Measurements from ENCODE around the gene GLDC. TPM values are rescaled to one million over a fixed set of nuclear protein-coding genes. Genes with fewer than 3 reads are reported as not detected.

GLDC gene
- total RNA-seq, 1 donor from 2014 or later, result 10.3 TPM

DNA sequence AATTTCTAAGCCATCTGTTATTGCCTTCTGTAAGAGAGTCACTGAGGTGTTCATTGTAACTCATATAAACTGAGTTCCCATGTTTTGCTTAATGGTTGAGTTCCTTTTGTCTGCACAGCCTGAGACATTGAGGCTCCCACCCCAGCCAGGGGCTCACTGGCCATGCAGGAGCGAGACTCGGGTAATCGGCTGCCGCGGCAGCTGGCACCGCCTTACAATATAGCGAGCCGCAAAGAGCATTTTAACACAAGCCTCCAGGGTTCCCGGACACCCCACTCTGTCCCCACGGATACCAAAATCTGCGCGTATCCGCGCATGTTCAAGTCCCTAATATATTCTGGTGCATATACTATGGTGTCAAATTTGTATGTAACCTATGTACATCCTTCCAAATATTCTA, 24.4 kb upstream of the GLDC start:
- Histone ChIP-seq H3K4me3 (ENCODE audit: low read depth, low read length) (no peak overlapping the region), H3K36me3 (ENCODE audit: control insufficient read depth, insufficient read depth, low read length) (no peaks in the 10 kb centered on the region), H3K27me3 (ENCODE audit: control insufficient read depth, insufficient read depth, low read length) (no peaks in the 10 kb centered on the region)
- TF ChIP-seq, protein P1, sequence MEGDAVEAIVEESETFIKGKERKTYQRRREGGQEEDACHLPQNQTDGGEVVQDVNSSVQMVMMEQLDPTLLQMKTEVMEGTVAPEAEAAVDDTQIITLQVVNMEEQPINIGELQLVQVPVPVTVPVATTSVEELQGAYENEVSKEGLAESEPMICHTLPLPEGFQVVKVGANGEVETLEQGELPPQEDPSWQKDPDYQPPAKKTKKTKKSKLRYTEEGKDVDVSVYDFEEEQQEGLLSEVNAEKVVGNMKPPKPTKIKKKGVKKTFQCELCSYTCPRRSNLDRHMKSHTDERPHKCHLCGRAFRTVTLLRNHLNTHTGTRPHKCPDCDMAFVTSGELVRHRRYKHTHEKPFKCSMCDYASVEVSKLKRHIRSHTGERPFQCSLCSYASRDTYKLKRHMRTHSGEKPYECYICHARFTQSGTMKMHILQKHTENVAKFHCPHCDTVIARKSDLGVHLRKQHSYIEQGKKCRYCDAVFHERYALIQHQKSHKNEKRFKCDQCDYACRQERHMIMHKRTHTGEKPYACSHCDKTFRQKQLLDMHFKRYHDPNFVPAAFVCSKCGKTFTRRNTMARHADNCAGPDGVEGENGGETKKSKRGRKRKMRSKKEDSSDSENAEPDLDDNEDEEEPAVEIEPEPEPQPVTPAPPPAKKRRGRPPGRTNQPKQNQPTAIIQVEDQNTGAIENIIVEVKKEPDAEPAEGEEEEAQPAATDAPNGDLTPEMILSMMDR (IDR thresholded peaks at IDR 0.05; ENCODE audit: insufficient read depth, low read length, poor library complexity, severe bottlenecking), result no peak
- DNase-seq (ENCODE audit: low read depth), result no peak

DNA sequence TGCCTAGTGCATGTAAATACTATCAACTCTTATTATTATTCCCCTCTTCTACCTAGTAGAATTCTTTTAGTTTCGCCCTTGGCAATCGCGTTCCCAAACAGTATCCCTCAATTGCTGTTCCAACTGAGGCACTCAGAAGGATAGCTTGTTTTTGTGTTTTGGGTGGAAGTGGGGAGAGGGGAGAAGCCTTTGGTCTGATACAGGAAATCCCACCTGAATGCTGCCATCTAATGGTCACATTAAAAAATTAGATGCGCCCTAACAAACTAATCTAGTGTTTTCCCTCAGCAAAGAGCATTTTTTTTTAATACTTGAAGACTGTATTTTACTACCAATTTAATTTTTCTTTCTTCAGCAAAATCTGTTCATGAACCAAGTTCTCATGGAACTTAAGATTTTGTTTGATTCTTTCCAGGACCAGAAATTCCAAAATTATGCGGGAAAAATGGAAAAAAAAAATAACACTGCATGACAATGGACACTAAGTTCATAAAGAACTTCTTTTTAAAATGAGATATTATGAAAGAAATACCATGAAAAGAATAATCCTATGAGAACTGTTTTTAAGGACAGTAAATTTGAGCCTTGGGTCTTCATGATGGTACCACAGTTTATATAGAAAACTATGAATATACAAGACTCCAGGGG, 22.2 kb upstream of the GLDC start:
- Histone ChIP-seq H3K27me3 (ENCODE audit: control insufficient read depth, insufficient read depth, low read length) (no peaks in the 10 kb centered on the region), H3K36me3 (ENCODE audit: control insufficient read depth, insufficient read depth, low read length) (no peaks in the 10 kb centered on the region), H3K4me3 (ENCODE audit: low read depth, low read length) (no peak overlapping the region)
- TF ChIP-seq, protein P1 (IDR thresholded peaks at IDR 0.05; ENCODE audit: insufficient read depth, low read length, poor library complexity, severe bottlenecking), result peak; percentile 50
- no peak for DNase-seq (ENCODE audit: low read depth)

DNA sequence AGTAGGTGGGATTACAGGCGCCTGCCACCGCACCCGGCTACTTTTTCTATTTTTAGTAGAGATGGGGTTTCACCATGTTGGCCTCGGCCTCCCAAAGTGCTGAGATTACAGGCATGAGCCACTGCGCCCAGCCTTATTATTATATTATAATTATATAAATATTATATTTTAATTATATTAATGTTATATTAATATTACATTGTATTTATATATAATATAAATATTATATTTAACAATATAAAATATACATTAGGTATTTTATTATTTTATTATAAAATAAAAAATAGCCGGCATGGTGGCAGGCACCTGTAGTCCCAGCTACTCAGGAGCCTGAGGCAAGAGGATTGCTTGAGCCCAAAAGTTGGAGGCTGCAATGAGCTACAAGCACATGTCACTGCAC, 21.6 kb upstream of the GLDC start:
- DNase-seq (ENCODE audit: low read depth), result no peak
- TF ChIP-seq, protein P1 (IDR thresholded peaks at IDR 0.05; ENCODE audit: insufficient read depth, low read length, poor library complexity, severe bottlenecking), result no peak
- Histone ChIP-seq H3K27me3 (ENCODE audit: control insufficient read depth, insufficient read depth, low read length) (no peaks in the 10 kb centered on the region), H3K36me3 (ENCODE audit: control insufficient read depth, insufficient read depth, low read length) (no peaks in the 10 kb centered on the region), H3K4me3 (ENCODE audit: low read depth, low read length) (no peak overlapping the region)

DNA sequence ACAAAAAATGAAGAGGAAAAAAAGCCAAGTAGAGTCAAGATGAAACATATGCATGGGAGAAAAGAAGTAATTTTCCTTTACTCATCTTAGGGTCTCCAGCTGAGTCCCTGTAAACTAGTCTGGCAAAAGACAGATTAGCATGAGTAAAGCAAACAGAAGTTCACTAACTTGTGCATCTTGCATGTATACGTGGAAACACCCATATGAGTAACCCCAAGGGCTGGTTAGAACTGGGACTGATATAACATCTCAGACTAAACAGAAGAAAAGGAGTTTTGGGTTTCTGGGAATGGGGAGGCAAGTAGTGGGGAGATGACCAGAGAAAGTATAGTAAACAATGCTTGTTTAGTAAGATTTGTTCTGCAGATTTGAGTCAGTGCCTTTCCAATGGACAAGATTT, 20.1 kb upstream of the GLDC start:
- TF ChIP-seq, protein P1 (IDR thresholded peaks at IDR 0.05; ENCODE audit: insufficient read depth, low read length, poor library complexity, severe bottlenecking), result no peak
- DNase-seq (ENCODE audit: low read depth), result no peak
- Histone ChIP-seq H3K36me3 (ENCODE audit: control insufficient read depth, insufficient read depth, low read length) (no peaks in the 10 kb centered on the region), H3K27me3 (ENCODE audit: control insufficient read depth, insufficient read depth, low read length) (no peaks in the 10 kb centered on the region), H3K4me3 (ENCODE audit: low read depth, low read length) (no peak overlapping the region)

DNA sequence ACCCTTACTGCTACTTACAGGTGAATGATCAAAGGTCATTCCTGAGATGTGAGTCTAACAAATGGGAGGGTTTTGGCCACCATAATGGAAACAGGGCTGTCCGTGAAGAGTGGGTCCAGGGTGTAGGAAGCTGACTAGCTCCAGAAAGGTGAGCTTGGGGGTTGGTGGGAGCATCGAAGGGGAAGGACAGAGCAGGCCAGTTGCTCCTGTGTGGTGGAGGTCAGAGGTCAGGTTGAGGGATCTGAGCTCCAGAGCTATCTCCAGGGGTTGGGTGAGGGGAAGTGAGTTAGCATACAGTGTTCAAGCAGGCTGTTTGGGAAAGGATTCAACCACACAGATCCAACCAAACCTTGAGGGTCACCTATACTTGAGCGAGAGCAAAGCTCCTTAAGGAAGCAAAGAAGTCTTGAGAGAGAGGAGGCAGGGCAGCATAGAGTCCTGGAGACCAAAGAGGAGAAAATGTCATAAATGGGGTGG, 18.7 kb upstream of the GLDC start:
- DNase-seq (ENCODE audit: low read depth), result no peak
- H3K36me3 ChIP-seq (ENCODE audit: control insufficient read depth, insufficient read depth, low read length), result no peaks in the 10 kb centered on the region
- TF ChIP-seq, protein P1 (IDR thresholded peaks at IDR 0.05; ENCODE audit: insufficient read depth, low read length, poor library complexity, severe bottlenecking), result no peak
- H3K4me3 ChIP-seq (ENCODE audit: low read depth, low read length), result no peak overlapping the region
- H3K27me3 ChIP-seq (ENCODE audit: control insufficient read depth, insufficient read depth, low read length), result no peaks in the 10 kb centered on the region

DNA sequence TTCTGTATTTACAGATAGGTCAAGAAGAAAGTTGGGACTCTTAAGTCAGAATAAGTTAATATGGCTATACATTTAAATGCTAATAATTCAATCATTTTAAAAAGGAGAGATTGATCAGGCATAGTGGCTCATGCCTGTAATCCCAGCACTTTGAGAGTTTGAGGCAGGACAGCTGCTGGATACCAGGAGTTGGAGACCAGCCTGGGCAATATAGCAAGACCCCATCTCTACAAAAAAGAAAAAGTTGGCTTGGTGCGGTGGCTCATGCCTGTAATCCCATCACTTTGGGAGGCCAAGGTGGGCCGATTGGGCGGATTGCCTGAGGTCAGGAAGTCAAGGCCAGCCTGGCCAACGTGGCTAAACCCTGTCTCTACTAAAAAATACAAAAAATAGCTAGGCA, 15.0 kb upstream of the GLDC start:
- no peaks in the 10 kb centered on the region for H3K27me3 ChIP-seq (ENCODE audit: control insufficient read depth, insufficient read depth, low read length)
- no peak overlapping the region for H3K4me3 ChIP-seq (ENCODE audit: low read depth, low read length)
- H3K36me3 ChIP-seq (ENCODE audit: control insufficient read depth, insufficient read depth, low read length), result no peaks in the 10 kb centered on the region
- no peak for DNase-seq (ENCODE audit: low read depth)
- TF ChIP-seq, protein P1 (IDR thresholded peaks at IDR 0.05; ENCODE audit: insufficient read depth, low read length, poor library complexity, severe bottlenecking), result no peak
